Activated CD8-positive, alpha-beta memory T cell treated with anti-CD3 and anti-CD28 coated beads, Interleukin-2, amount 50 U/mL, for 4 hours (primary cell): ENCODE data around the gene ETV1.
A peak's percentile ranks its signal among the peaks of the same experiment; 100 is the strongest.
"Not testable (repeated sequence)": the region's sequence is repeated elsewhere in the genome, so short reads cannot be mapped to it uniquely, and the experiment has no call there.

Source experiments
- DNase-seq: peaks from one replicate; pipeline ENCODE4 v3.0.0-alpha.2; 2020

Gene ETV1

GRCh38 chr7:13920053-13920697 is 69.3 kb downstream of the ETV1 start:
- DNase-seq: no peak

- not testable (repeated sequence) for DNase-seq
These were observed 71.1 kb downstream of the ETV1 start for GRCh38 chr7:13918333-13918732.

DNA sequence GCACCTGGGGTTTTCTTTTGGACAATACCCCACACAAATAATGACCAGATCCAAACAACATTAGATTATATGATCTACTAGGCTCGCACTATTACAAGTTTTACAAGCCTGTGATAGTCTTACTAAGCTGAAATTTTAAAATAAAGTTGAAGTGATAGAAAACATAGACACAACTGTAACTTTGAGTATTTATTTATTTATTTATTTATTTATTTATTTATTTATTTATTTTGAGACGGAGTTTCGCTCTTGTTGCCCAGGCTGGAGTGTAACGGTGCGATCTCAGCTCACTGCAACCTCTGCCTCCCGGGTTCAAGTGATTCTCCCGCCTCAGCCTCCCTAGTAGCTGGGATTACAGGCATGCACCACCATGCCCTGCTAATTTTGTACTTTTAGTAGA is 72.4 kb downstream of the ETV1 start:
- DNase-seq: not testable (repeated sequence)

DNA sequence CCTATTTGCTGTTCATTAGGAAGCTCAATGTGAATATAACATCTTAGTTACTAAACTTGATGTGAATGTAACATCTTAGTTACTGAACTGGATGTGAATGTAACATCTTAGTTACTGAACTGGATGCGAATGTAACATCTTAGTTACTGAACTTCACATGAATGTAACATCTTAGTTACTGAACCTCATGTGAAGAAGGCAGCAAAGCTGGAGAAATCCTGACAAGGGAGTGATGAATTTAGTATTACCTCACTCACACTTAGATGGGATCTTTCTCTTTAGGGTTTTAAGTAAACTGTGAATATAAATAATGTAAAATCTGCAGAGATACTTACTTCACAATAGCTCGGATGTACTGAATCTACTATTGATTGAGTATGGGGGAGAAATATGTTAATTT is 73.6 kb downstream of the ETV1 start:
- DNase-seq: no peak

- no peak for DNase-seq
These were observed 76.7 kb downstream of the ETV1 start for GRCh38 chr7:13912715-13913278.

DNA sequence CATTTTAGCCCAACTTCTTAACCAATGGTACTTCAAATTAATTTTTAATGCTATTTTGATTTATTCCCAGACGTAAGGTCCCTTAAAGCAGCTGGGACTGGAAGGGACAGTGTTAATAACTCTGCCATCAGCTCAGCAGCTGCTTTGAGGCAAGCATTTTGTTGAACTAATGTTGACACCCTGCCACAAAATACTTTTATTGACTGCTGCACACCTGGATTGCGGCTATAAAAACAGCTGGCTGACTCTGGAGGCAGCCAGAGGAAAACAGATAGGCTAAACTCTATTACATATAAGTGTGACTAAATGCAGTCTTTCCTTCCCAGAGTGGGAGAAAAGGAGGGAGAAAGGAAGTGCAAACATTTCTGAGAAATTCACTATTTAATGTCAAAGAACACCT is 77.6 kb downstream of the ETV1 start:
- no peak for DNase-seq

GRCh38 chr7:13910805-13911551 is 78.5 kb downstream of the ETV1 start:
- no peak for DNase-seq

GRCh38 chr7:13908667-13909397 is 80.6 kb downstream of the ETV1 start:
- peak; percentile 23 for DNase-seq

DNA sequence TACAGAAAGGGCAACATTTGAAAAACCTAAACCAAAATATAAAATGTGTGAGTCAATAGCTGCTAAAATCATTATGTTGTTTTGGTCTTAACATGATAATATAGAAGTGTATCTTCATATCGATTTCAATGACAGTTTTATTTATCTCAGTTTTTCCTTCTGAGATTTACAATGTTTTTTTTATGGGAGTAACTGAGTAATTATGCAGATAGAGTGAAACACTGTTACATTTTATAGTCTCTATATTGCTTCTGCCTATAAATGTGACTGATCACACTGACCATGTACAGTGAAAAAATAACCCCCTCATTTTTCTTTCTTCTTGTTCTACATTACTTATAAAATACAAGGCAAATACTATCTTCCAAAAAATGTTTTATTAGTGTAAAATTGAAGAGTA is 81.6 kb downstream of the ETV1 start:
- no peak for DNase-seq

- DNase-seq: no peak
These were observed 84.8 kb downstream of the ETV1 start for GRCh38 chr7:13904689-13905088.

GRCh38 chr7:13904007-13904406 is 85.5 kb downstream of the ETV1 start:
- no peak for DNase-seq

- no peak for DNase-seq
These were observed 87.9 kb downstream of the ETV1 start for GRCh38 chr7:13901577-13901976.

DNA sequence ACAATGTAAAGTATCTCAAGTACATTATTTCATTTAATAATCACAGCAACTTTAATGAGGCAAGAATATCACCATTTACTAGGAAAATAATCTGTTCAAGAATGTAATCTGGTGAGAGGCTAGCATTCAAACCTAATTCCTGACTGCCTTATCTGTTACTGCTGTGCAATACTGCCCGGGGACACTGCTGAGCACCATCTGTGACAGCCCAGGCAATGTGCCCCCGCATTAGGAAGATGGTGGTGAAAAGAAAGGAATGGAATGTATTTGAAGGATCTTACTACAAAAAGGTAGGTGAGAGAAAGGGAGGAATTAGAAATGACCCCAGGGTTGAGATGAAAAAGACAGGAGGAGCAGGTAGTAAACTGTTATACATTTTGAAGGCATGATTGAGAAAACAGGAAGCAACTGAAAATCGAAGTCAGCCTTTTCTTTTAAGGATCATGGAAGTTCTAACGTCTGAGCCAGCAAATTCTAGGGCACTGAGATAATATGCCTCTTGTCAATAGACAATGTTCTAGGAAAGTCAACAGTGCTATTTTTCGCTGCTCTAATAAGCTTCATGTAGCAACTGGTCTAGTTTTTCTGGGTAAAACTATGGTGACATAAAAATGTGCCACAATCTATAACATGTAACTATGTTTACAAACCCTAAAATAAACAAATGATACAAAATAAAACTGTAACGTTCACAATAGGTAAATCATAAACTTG is 90.4 kb downstream of the ETV1 start:
- no peak for DNase-seq

DNA sequence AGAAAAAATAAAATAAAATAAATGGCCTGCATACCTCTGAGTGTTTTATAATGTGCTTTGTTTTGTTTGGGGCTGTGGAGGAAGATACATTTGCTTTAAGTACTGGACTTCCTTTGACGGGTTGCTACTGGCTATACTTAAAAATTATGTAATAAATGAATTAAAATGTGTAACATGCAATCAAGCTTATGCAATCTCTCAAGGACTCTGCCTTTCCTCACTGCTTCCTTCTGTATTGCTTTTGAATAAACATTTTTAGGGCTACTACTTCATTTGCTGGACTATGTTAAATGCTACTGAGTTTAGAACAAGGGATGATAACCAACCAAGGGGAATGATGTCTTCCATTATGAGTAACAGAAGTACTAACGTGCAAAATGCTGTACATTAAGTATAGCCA is 91.6 kb downstream of the ETV1 start:
- no peak for DNase-seq

GRCh38 chr7:13894954-13895353 is 94.5 kb downstream of the ETV1 start:
- no peak for DNase-seq

GRCh38 chr7:13894377-13894776 is 95.1 kb downstream of the ETV1 start:
- DNase-seq: no peak

- DNase-seq: no peak
These were observed 98.7 kb downstream of the ETV1 start for GRCh38 chr7:13890793-13891192.

DNA sequence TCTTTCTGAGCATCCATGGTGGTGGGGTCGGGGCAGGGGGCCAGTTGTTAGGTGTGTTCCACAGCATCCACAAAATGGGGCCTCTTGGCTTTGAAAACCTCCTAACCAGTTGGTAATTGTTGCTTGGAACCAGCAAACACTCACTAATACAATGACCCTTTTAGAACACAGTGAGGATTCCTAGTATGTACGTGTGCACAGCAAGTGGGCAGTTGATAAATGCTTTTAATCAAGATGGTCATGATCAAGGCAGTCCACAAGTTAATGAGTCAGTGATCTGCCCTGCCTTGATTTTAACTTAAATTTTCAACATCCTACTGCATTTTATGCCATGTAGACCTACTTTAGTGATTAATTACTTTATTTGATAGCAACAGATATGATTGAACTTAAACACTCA is 103.1 kb downstream of the ETV1 start:
- DNase-seq: no peak

DNA sequence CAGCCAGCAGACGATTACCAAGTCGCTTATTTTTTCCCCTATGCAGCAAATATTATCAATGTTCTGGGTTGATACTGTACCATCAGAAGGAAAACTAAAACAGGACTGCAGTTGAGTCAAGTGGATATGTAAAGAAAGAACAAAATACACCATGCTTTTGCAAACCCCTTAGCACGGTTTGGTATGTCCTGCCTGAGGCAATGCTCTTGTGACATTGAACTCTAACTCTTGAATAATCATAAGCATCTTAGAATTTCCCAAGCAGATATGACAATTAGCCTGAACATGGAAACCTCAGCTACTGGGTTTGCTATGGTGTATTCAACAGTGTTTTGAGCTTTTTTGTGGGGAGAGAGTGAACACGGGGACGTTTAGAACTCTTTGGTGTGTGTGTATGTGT is 107.4 kb downstream of the ETV1 start:
- DNase-seq: no peak

- no peak for DNase-seq
These were observed 108.7 kb downstream of the ETV1 start for GRCh38 chr7:13880789-13881188.

DNA sequence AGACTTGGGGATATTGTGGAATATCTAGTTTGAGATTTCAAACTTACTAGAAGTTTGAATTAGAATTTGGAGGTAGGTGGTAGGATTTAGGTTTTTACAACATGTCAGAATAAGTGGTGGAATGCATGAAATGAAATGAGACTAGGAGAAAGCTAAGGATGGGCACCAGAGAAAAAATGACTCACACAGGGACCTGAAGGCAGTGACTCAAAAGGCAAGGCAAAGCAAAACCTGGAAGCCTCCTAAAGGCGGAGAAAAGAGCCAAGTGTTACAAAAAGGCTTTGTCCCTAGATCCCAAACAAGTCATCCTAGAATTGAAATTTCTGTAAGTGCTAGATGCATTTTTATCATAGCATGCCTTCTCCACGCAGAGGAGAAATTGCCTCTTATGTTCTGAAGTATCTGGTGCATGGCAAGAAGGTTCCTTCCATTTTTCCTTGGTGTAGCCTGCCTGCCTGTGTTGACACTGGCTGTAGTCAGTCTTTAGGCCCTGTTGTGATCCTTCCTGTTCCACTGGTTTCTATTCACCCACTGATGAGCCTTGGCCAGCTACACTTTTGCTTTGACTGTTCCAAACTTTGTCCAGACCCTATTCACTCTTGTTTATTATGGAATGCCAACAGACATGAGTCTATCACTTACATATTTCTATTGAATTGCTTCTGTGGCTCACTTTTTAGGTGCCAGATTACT is 109.3 kb downstream of the ETV1 start:
- no peak for DNase-seq

- no peak for DNase-seq
These were observed 110.3 kb downstream of the ETV1 start for GRCh38 chr7:13879143-13879542.
